GM23338 (cell line): ENCODE data around the gene UGT1A7. TPM values are rescaled to one million over a fixed set of nuclear protein-coding genes. Genes with fewer than 3 reads are reported as not detected.

Source experiments
- ATAC-seq: fragments of 200-7000 bp; cut with Tn5 transposase; 3 replicates; pipeline ENCODE4 v1.9.1; 2020
- DNase-seq: peaks from one replicate; pipeline ENCODE4 v3.0.0-alpha.2; 2015; ENCODE audit warnings: low spot score
- H2AFZ ChIP-seq: fragments of 200-600 bp; sonication (generic); 2 replicates; pipeline ENCODE4 v1.8.0; 2016; ENCODE audit warnings: antibody characterized with exemption, mild to moderate bottlenecking, moderate library complexity
- H3F3A ChIP-seq: fragments of 200-600 bp; sonication (generic); replicated peaks from 2 replicates; pipeline ENCODE4 v1.8.0; 2017; ENCODE audit warnings: antibody characterized with exemption, mixed run types, low read depth
- H3K27ac ChIP-seq: fragments of 200-600 bp; sonication (generic); 2 replicates; pipeline ENCODE4 v1.6.1; 2016; ENCODE audit warnings: low read depth
- H3K27me3 ChIP-seq: fragments of 200-600 bp; sonication (generic); 2 replicates; pipeline ENCODE4 v1.8.0; 2016; ENCODE audit warnings: mild to moderate bottlenecking, mixed run types, moderate library complexity; ENCODE audit not compliant: insufficient read depth
- H3K36me3 ChIP-seq: fragments of 200-600 bp; sonication (generic); 2 replicates; pipeline ENCODE4 v1.8.0; 2016; ENCODE audit warnings: mild to moderate bottlenecking; ENCODE audit not compliant: insufficient read depth
- H3K4me1 ChIP-seq: fragments of 200-600 bp; sonication (generic); 2 replicates; pipeline ENCODE4 v1.8.0; 2016; ENCODE audit warnings: mild to moderate bottlenecking, moderate library complexity; ENCODE audit not compliant: insufficient read depth
- H3K4me2 ChIP-seq: fragments of 200-600 bp; sonication (generic); 2 replicates; pipeline ENCODE4 v1.7.1; 2017; ENCODE audit warnings: mixed run types
- H3K4me3 ChIP-seq: fragments of 200-600 bp; sonication (generic); 2 replicates; pipeline ENCODE4 v1.6.1; 2016; ENCODE audit warnings: mixed run types
- H3K79me2 ChIP-seq: fragments of 200-600 bp; sonication (generic); replicated peaks from 2 replicates; pipeline ENCODE4 v1.8.0; 2017; ENCODE audit warnings: mild to moderate bottlenecking; ENCODE audit not compliant: insufficient read depth
- H3K9me2 ChIP-seq: fragments of 200-600 bp; sonication (generic); 2 replicates; pipeline ENCODE4 v1.8.0; 2017; ENCODE audit not compliant: insufficient read depth
- H4K20me1 ChIP-seq: fragments of 200-600 bp; sonication (generic); replicated peaks from 2 replicates; pipeline ENCODE4 v1.8.0; 2017; ENCODE audit warnings: mild to moderate bottlenecking; ENCODE audit not compliant: insufficient read depth
- H3K27ac Mint-ChIP-seq: 2 replicates; pipeline ENCODE4 v1.8.0; 2020; ENCODE audit warnings: inconsistent platforms, mild to moderate bottlenecking, moderate library complexity, mixed read lengths
- H3K27me3 Mint-ChIP-seq: 3 replicates; pipeline ENCODE4 v1.8.0; 2022; ENCODE audit warnings: low read depth, mild to moderate bottlenecking, moderate library complexity, mixed read lengths, inconsistent platforms; ENCODE audit not compliant: insufficient read depth, poor library complexity
- H3K36me3 Mint-ChIP-seq: 3 replicates; pipeline ENCODE4 v1.8.0; 2021; ENCODE audit warnings: low read depth, mild to moderate bottlenecking, inconsistent platforms, moderate library complexity, mixed read lengths
- H3K4me1 Mint-ChIP-seq: 3 replicates; pipeline ENCODE4 v1.8.0; 2020; ENCODE audit warnings: mild to moderate bottlenecking, inconsistent platforms, mixed read lengths
- H3K4me3 Mint-ChIP-seq: 3 replicates; pipeline ENCODE4 v1.8.0; 2021; ENCODE audit warnings: moderate library complexity, mild to moderate bottlenecking, inconsistent platforms, mixed read lengths
- H3K9me3 Mint-ChIP-seq: 3 replicates; pipeline ENCODE4 v1.8.0; 2020; ENCODE audit warnings: moderate library complexity, mild to moderate bottlenecking, inconsistent platforms, mixed read lengths
- EZH2phosphoT487 ChIP-seq: fragments of 200-600 bp; sonication (generic); IDR thresholded peaks from one replicate; pipeline ENCODE4 v1.8.1; 2018; ENCODE audit warnings: antibody characterized with exemption; ENCODE audit not compliant: unreplicated experiment
- JUNB ChIP-seq: IDR thresholded peaks from one replicate; pipeline ENCODE4 v1.6.1; 2016; ENCODE audit warnings: antibody characterized with exemption; ENCODE audit not compliant: unreplicated experiment
- STAT1 ChIP-seq: IDR thresholded peaks from one replicate; pipeline ENCODE4 v1.6.1; 2016; ENCODE audit warnings: antibody characterized with exemption; ENCODE audit not compliant: unreplicated experiment
- polyA plus RNA-seq: library from polyadenylated mRNA; unstranded; fragments of >200 nt; fragmentation: Nextera tagmentation; extraction: Ambion mirVana; gene quantifications from 2 replicates; pipeline ENCODE4 v1.2.1, GENCODE V29; 2016
- total RNA-seq: library from RNA; depleted of rRNA; stranded (reverse); fragments of >200 nt; shearing (Covaris generic); gene quantifications from 2 replicates; pipeline ENCODE4 v1.2.3, GENCODE V29; 2014
- TF ChIP-seq, protein P1 (sequence below): IDR thresholded peaks from one replicate; pipeline ENCODE4 v1.6.1; 2018; ENCODE audit warnings: antibody characterized with exemption; ENCODE audit not compliant: unreplicated experiment
- TF ChIP-seq, protein P2 (sequence below): IDR thresholded peaks from 2 replicates; pipeline ENCODE4 v1.6.1; 2016; ENCODE audit warnings: antibody characterized with exemption
- TF ChIP-seq, protein P3 (sequence below), 2 experiments: fragments of 200-600 bp in 1 of 2; sonication (generic) in 1 of 2; conservative IDR thresholded peaks; 2 replicates each; pipeline versions ENCODE4 v1.5.1 to v1.6.1; 2016 to 2017; ENCODE audit warnings: antibody characterized with exemption in 2 of 2, low read depth in 2 of 2, mild to moderate bottlenecking in 2 of 2, moderate library complexity in 1 of 2

Gene UGT1A7
- total and polyA plus RNA-seq, 2 experiments from 2014 or later: not detected

DNA sequence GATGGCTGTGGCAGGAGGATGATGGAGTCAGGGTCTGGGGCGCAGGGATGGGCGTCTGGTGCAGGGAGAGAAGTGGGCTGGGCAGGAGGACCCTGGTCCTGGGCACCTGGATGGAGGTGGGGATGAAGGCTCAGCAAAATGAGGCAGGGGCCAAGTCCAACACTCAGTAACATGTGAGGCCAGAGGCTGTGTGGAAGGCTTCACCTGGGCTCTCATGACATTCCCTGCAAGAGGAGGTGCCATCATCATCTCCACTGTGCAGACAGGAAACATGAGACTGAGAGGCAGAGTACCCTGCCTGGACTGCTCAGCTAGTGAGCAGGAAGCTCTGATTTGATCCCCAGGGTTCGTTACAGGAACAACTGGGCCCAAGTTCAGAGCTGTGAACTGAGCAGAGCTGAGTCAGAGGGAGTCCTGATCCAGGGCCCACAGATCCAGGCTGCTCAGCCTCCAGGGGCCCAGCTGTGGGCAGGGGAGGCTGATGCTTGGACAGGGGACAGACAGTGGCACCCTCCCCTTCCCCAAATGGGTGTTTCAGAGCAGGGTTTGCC is 135.7 kb downstream of the UGT1A7 start (continued):
- TF ChIP-seq, protein P1, sequence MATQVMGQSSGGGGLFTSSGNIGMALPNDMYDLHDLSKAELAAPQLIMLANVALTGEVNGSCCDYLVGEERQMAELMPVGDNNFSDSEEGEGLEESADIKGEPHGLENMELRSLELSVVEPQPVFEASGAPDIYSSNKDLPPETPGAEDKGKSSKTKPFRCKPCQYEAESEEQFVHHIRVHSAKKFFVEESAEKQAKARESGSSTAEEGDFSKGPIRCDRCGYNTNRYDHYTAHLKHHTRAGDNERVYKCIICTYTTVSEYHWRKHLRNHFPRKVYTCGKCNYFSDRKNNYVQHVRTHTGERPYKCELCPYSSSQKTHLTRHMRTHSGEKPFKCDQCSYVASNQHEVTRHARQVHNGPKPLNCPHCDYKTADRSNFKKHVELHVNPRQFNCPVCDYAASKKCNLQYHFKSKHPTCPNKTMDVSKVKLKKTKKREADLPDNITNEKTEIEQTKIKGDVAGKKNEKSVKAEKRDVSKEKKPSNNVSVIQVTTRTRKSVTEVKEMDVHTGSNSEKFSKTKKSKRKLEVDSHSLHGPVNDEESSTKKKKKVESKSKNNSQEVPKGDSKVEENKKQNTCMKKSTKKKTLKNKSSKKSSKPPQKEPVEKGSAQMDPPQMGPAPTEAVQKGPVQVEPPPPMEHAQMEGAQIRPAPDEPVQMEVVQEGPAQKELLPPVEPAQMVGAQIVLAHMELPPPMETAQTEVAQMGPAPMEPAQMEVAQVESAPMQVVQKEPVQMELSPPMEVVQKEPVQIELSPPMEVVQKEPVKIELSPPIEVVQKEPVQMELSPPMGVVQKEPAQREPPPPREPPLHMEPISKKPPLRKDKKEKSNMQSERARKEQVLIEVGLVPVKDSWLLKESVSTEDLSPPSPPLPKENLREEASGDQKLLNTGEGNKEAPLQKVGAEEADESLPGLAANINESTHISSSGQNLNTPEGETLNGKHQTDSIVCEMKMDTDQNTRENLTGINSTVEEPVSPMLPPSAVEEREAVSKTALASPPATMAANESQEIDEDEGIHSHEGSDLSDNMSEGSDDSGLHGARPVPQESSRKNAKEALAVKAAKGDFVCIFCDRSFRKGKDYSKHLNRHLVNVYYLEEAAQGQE: no peak

DNA sequence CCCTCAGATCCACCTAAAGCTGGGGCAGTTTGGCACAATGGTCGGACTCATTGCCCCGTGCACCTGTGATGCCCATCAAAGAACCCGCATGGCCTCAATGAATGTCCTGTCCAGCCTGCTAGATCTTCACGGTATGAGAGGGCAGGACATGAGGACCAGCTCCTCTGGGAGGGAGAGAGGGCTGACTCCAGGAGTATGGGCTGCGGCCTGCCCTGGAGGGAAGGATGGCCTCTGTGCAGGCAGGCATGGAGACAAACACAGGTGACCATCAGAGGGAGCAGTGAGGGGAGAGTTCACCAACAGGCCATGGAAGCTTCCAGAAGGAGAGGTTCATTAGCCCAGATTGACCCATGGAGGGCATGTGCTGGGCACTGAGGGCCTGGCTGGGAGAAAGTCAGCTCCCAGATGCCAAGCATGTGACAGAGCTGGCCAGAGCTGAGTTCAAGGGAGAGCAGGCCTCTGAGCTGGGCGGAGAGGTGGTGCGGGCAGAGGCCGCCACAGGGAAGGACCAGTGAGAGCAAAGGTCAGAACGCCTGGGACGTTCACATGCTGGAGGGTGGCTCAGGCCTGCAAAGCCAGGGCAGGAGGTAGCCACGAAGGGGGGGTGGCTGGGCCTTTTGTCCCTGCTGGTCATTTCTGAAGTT is 136.4 kb downstream of the UGT1A7 start:
- H3K27me3 ChIP-seq: no peaks in the 10 kb centered on the region
- no peaks in the 10 kb centered on the region for H3F3A ChIP-seq
- H3K79me2 ChIP-seq: no peaks in the 10 kb centered on the region
- no peak overlapping the region for H3K27ac ChIP-seq
- no peak overlapping the region for H3K4me2 ChIP-seq
- ATAC-seq (no peak), DNase-seq (no peak)
- H3K9me2 ChIP-seq: peaks cover 6% of the 10 kb centered on the region; the same call in 1 of the 2 replicates
- no peaks in the 10 kb centered on the region for H3K9me3 Mint-ChIP-seq
- peaks cover 14% of the 10 kb centered on the region for H3K27me3 Mint-ChIP-seq
- no peaks in the 10 kb centered on the region for H4K20me1 ChIP-seq
- H3K27ac Mint-ChIP-seq: no peak overlapping the region
- no peaks in the 10 kb centered on the region for H3K36me3 ChIP-seq
- no peaks in the 10 kb centered on the region; the same call in 2 of the 3 replicates for H3K4me1 Mint-ChIP-seq
- H3K4me3 ChIP-seq: no peak overlapping the region
- H3K4me3 Mint-ChIP-seq: no peak overlapping the region
- no peak overlapping the region for H2AFZ ChIP-seq
- H3K4me1 ChIP-seq: no peaks in the 10 kb centered on the region
- TF ChIP-seq, protein P2, sequence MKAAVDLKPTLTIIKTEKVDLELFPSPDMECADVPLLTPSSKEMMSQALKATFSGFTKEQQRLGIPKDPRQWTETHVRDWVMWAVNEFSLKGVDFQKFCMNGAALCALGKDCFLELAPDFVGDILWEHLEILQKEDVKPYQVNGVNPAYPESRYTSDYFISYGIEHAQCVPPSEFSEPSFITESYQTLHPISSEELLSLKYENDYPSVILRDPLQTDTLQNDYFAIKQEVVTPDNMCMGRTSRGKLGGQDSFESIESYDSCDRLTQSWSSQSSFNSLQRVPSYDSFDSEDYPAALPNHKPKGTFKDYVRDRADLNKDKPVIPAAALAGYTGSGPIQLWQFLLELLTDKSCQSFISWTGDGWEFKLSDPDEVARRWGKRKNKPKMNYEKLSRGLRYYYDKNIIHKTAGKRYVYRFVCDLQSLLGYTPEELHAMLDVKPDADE: no peak
- TF ChIP-seq, protein P3, sequence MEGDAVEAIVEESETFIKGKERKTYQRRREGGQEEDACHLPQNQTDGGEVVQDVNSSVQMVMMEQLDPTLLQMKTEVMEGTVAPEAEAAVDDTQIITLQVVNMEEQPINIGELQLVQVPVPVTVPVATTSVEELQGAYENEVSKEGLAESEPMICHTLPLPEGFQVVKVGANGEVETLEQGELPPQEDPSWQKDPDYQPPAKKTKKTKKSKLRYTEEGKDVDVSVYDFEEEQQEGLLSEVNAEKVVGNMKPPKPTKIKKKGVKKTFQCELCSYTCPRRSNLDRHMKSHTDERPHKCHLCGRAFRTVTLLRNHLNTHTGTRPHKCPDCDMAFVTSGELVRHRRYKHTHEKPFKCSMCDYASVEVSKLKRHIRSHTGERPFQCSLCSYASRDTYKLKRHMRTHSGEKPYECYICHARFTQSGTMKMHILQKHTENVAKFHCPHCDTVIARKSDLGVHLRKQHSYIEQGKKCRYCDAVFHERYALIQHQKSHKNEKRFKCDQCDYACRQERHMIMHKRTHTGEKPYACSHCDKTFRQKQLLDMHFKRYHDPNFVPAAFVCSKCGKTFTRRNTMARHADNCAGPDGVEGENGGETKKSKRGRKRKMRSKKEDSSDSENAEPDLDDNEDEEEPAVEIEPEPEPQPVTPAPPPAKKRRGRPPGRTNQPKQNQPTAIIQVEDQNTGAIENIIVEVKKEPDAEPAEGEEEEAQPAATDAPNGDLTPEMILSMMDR (conservative IDR thresholded peaks at IDR 0.05; ENCODE audit: low read depth in 2 of 2): no peak
- TF ChIP-seq EZH2phosphoT487 (no peak), JUNB (no peak), STAT1 (no peak)
- H3K36me3 Mint-ChIP-seq: no peaks in the 10 kb centered on the region
